HG03469 (cell line): Measurements from ENCODE around the gene CDAN1.
"Not testable (repeated sequence)": the region's sequence is repeated elsewhere in the genome, so short reads cannot be mapped to it uniquely, and the experiment has no call there.

Experiments
- ATAC-seq: cut with Tn5 transposase; IDR thresholded peaks from one replicate; pipeline ENCODE4 v1.9.1; 2021; ENCODE audit warnings: mild to moderate bottlenecking, moderate library complexity, moderate number of reproducible peaks; ENCODE audit not compliant: unreplicated experiment

Gene CDAN1

GRCh38 chr15:42736793-42737528, at the start of gene CDAN1:
CDAN1 (minus strand) TSS chr15:42737128; CDS start chr15:42737102, 26 bp downstream.
- no peak for ATAC-seq

- no peak for ATAC-seq
Measured at GRCh38 chr15:42785569-42785968, 48.6 kb upstream of the CDAN1 start.

- no peak for ATAC-seq
Measured at GRCh38 chr15:42784705-42785104, 47.8 kb upstream of the CDAN1 start.

- no peak for ATAC-seq
Measured at GRCh38 chr15:42782716-42783115, 45.8 kb upstream of the CDAN1 start.

GRCh38 chr15:42775416-42775815, 38.5 kb upstream of the CDAN1 start:
- no peak for ATAC-seq

GRCh38 chr15:42772901-42773300, 36.0 kb upstream of the CDAN1 start:
- no peak for ATAC-seq

- no peak for ATAC-seq
Measured at GRCh38 chr15:42772144-42772543, 35.2 kb upstream of the CDAN1 start.

GRCh38 chr15:42766109-42766508, 29.2 kb upstream of the CDAN1 start:
- ATAC-seq = not testable (repeated sequence)

- ATAC-seq = not testable (repeated sequence)
Measured at GRCh38 chr15:42764154-42764731, 27.3 kb upstream of the CDAN1 start.

GRCh38 chr15:42761813-42762212, 24.9 kb upstream of the CDAN1 start:
- ATAC-seq = not testable (repeated sequence)

- ATAC-seq = no peak
Measured at GRCh38 chr15:42760759-42761158, 23.8 kb upstream of the CDAN1 start.

GRCh38 chr15:42759093-42759492, 22.2 kb upstream of the CDAN1 start:
- ATAC-seq = no peak

GRCh38 chr15:42750306-42750705, 13.4 kb upstream of the CDAN1 start:
- ATAC-seq = no peak

GRCh38 chr15:42749266-42749665, 12.3 kb upstream of the CDAN1 start:
- no peak for ATAC-seq

GRCh38 chr15:42744195-42744594, 7.3 kb upstream of the CDAN1 start:
- no peak for ATAC-seq

GRCh38 chr15:42742149-42742548, 5.2 kb upstream of the CDAN1 start:
- no peak for ATAC-seq

- ATAC-seq = no peak
Measured at GRCh38 chr15:42741710-42742109, 4.8 kb upstream of the CDAN1 start.

GRCh38 chr15:42737529-42738328, 801 bp upstream of the CDAN1 start:
- ATAC-seq = no peak

- no peak for ATAC-seq
Measured at GRCh38 chr15:42736178-42736792, 643 bp downstream of the CDAN1 start.

GRCh38 chr15:42735382-42736165, 1.4 kb downstream of the CDAN1 start:
- ATAC-seq = no peak
